ENCODE measurements around the gene NCOA6.

NCOA6 gene

GRCh38 chr20:34676642-34677373 lies 148.6 kb downstream of the NCOA6 start, which contains the start of gene PIGU:
Gene PIGU (minus strand): TSS chr20:34677092. CDS start chr20:34677085, 7 bp downstream.
- Histone ChIP-seq H3K27ac (ENCODE audit: low read depth, low read length) (peak within 1 kb of the TSS; percentile 49; the same call in 1 of the 2 replicates), H3K4me3 (ENCODE audit: low read depth, low read length) (peak within 1 kb of the TSS; percentile 86), H3K4me1 (ENCODE audit: control insufficient read depth, insufficient read depth, low read length, unreplicated experiment) (peaks cover 5% of the 10 kb centered on the region), H3K79me2 (ENCODE audit: control insufficient read depth, insufficient read depth, low read length, unreplicated experiment) (peaks cover 16% of the 10 kb centered on the region), H3K27me3 (ENCODE audit: insufficient read depth, low read length) (no peaks in the 10 kb centered on the region), H3K36me3 (ENCODE audit: insufficient read depth, low read length) (no peaks in the 10 kb centered on the region), H2AFZ (ENCODE audit: low read length, unreplicated experiment) (peak within 1 kb of the TSS; percentile 92)

GRCh38 chr20:34675993-34676641 lies 149.3 kb downstream of the NCOA6 start:
- H3K27me3 ChIP-seq (ENCODE audit: insufficient read depth, low read length), result no peaks in the 10 kb centered on the region
- H3K79me2 ChIP-seq (ENCODE audit: control insufficient read depth, insufficient read depth, low read length, unreplicated experiment), result peaks cover 16% of the 10 kb centered on the region
- 0 out of 2 replicates have a peak overlapping the region, but pooled peaks have one; percentile 11 for H3K27ac ChIP-seq (ENCODE audit: low read depth, low read length)
- no peaks in the 10 kb centered on the region for H3K36me3 ChIP-seq (ENCODE audit: insufficient read depth, low read length)
- peak overlapping the region; percentile 92 for H2AFZ ChIP-seq (ENCODE audit: low read length, unreplicated experiment)
- peaks cover 5% of the 10 kb centered on the region for H3K4me1 ChIP-seq (ENCODE audit: control insufficient read depth, insufficient read depth, low read length, unreplicated experiment)
- peak overlapping the region; percentile 86 for H3K4me3 ChIP-seq (ENCODE audit: low read depth, low read length)

- H3K27ac ChIP-seq (ENCODE audit: low read depth, low read length), result no peak overlapping the region
Observed at GRCh38 chr20:34675561-34675960, 149.9 kb downstream of the NCOA6 start.

GRCh38 chr20:34673412-34673811 lies 152.0 kb downstream of the NCOA6 start:
- no peaks in the 10 kb centered on the region for H3K36me3 ChIP-seq (ENCODE audit: insufficient read depth, low read length)
- H3K79me2 ChIP-seq (ENCODE audit: control insufficient read depth, insufficient read depth, low read length, unreplicated experiment), result peaks cover 19% of the 10 kb centered on the region
- H3K4me3 ChIP-seq (ENCODE audit: low read depth, low read length), result no peak overlapping the region

More at GRCh38 chr20:34675561-34675960, 149.9 kb downstream of the NCOA6 start:
- peak overlapping the region; percentile 86 for H3K4me3 ChIP-seq (ENCODE audit: low read depth, low read length)
- H3K36me3 ChIP-seq (ENCODE audit: insufficient read depth, low read length), result no peaks in the 10 kb centered on the region
- H3K4me1 ChIP-seq (ENCODE audit: control insufficient read depth, insufficient read depth, low read length, unreplicated experiment), result peaks cover 5% of the 10 kb centered on the region
- H3K79me2 ChIP-seq (ENCODE audit: control insufficient read depth, insufficient read depth, low read length, unreplicated experiment), result peaks cover 16% of the 10 kb centered on the region
- H3K27me3 ChIP-seq (ENCODE audit: insufficient read depth, low read length), result no peaks in the 10 kb centered on the region
- H2AFZ ChIP-seq (ENCODE audit: low read length, unreplicated experiment), result no peak overlapping the region

GRCh38 chr20:34669094-34669493 lies 156.4 kb downstream of the NCOA6 start:
- Histone ChIP-seq H3K36me3 (ENCODE audit: insufficient read depth, low read length) (no peaks in the 10 kb centered on the region), H3K4me3 (ENCODE audit: low read depth, low read length) (no peak overlapping the region), H3K79me2 (ENCODE audit: control insufficient read depth, insufficient read depth, low read length, unreplicated experiment) (peaks cover 7% of the 10 kb centered on the region), H3K27me3 (ENCODE audit: insufficient read depth, low read length) (no peaks in the 10 kb centered on the region), H2AFZ (ENCODE audit: low read length, unreplicated experiment) (no peak overlapping the region), H3K4me1 (ENCODE audit: control insufficient read depth, insufficient read depth, low read length, unreplicated experiment) (no peaks in the 10 kb centered on the region), H3K27ac (ENCODE audit: low read depth, low read length) (no peak overlapping the region)

More at GRCh38 chr20:34673412-34673811, 152.0 kb downstream of the NCOA6 start:
- Histone ChIP-seq H3K4me1 (ENCODE audit: control insufficient read depth, insufficient read depth, low read length, unreplicated experiment) (peaks cover 5% of the 10 kb centered on the region), H2AFZ (ENCODE audit: low read length, unreplicated experiment) (no peak overlapping the region), H3K27ac (ENCODE audit: low read depth, low read length) (no peak overlapping the region), H3K27me3 (ENCODE audit: insufficient read depth, low read length) (no peaks in the 10 kb centered on the region)

Data from ACC112 (cell line).